Tibial nerve (tissue), 4 donors: ENCODE measurements around the gene CUEDC1.

Experiments
- CTCF ChIP-seq, 5 experiments: fragments of 200-600 bp in 3 of 5; fragments of 450-650 bp in 2 of 5; sonication (generic) in 3 of 5; IDR thresholded peaks; one replicate each; pipeline ENCODE4 v1.5.1; 2016 to 2019; ENCODE audit warnings: antibody characterized with exemption in 5 of 5, mild to moderate bottlenecking in 3 of 5, moderate library complexity in 2 of 5
- EP300 ChIP-seq, 2 donors: sonication (generic); formaldehyde crosslinking; IDR thresholded peaks; one replicate each; pipeline ENCODE4 v1.6.1; 2017; ENCODE audit warnings: antibody characterized with exemption in 2 of 2, mild to moderate bottlenecking in 1 of 2
- POLR2A ChIP-seq, 2 donors: fragments of 450-650 bp; IDR thresholded peaks; one replicate each; pipeline ENCODE4 v1.6.1; 2017; ENCODE audit warnings: antibody characterized with exemption in 2 of 2, mild to moderate bottlenecking in 2 of 2, moderate library complexity in 2 of 2

DNA sequence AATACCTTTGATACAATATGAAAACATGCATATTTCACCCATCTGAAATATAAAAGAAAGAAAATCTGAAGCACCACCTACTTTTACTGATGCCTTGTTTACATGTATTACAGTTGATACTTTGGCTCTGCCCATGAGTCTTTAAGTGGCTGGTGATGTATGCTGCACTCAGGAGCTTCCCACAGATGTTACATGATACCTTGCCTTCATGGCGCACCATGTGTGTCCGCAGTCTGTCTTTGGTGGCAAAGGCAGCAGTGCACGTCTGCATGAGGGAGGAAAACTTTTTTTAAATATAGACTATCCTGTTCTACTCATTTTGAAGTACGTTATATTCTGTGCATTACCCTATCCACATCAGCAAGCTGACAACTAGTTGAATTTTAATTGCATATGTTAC is 25.3 kb upstream of the CUEDC1 start:
- no peak for TF ChIP-seq POLR2A (IDR thresholded peaks at IDR 0.05)
- TF ChIP-seq CTCF (IDR thresholded peaks at IDR 0.05), result no peak
- no peak for TF ChIP-seq EP300 (IDR thresholded peaks at IDR 0.05)
